ENCODE results near the gene RPLP2.

DNA sequence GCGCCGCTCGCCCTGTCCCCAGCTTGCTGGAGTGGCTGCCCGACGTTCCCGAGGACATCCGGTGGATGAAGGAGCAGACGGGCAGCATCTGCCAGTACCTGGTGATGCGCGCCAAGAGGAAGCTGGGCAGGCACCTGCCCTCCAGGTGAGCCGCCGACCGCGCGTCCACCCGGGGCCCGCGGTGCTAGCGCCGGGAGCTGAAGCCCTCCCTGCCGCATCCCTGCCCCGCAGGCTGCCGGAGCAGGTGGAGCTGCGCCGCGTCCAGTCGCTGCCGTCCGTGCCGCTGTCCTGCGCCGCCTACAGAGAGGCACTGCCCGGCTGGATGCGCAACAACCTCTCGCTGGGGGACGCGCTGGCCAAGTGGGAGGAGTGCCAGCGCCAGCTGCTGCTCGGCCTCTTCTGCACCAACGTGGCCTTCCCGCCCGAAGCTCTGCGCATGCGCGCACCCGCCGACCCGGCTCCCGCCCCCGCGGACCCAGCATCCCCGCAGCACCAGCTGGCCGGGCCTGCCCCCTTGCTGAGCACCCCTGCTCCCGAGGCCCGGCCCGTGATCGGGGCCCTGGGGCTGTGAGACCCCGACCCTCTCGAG, 14.6 kb downstream of the RPLP2 start:
- TF ChIP-seq, protein P1, sequence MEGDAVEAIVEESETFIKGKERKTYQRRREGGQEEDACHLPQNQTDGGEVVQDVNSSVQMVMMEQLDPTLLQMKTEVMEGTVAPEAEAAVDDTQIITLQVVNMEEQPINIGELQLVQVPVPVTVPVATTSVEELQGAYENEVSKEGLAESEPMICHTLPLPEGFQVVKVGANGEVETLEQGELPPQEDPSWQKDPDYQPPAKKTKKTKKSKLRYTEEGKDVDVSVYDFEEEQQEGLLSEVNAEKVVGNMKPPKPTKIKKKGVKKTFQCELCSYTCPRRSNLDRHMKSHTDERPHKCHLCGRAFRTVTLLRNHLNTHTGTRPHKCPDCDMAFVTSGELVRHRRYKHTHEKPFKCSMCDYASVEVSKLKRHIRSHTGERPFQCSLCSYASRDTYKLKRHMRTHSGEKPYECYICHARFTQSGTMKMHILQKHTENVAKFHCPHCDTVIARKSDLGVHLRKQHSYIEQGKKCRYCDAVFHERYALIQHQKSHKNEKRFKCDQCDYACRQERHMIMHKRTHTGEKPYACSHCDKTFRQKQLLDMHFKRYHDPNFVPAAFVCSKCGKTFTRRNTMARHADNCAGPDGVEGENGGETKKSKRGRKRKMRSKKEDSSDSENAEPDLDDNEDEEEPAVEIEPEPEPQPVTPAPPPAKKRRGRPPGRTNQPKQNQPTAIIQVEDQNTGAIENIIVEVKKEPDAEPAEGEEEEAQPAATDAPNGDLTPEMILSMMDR (conservative IDR thresholded peaks at IDR 0.05), result no peak
- TF ChIP-seq ZFX (IDR thresholded peaks at IDR 0.05), result 0 out of 2 replicates have a peak, but pooled peaks have one; percentile 14

All from C4-2B (cell line).